OCI-LY3 (cell line): Measurements from ENCODE around the gene MRTFA.

Source experiments
- EZH2phosphoT487 ChIP-seq: fragments of 200-600 bp; shearing (Covaris generic); IDR thresholded peaks from 2 replicates; pipeline ENCODE4 v1.6.1; 2018; ENCODE audit warnings: antibody characterized with exemption, mixed run types, low read depth
- TF ChIP-seq, protein P1 (sequence below): fragments of 200-600, 300-600 bp; sonication (generic); IDR thresholded peaks from 2 replicates; pipeline ENCODE4 v1.5.1; 2014; ENCODE audit warnings: antibody characterized with exemption, low read length, low read depth

DNA sequence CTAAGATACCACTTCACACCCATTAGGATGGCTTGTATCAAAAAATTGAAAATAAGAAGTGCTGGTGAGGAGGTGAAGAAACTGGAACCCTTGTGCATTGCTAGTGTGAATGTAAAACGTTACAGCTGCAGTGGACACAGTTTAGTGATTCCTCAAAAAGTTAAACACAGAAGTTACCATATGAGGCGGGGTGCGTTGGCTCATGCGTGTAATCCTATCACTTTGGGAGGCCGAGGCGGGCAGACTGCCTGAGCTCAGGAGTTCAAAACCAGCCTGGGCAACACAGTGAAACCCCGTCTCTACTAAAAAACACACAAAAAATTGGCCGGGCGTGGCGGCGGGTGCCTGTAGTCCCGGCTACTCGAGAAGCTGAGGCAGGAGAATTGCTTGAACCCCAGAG is 222.6 kb downstream of the MRTFA start:
- no peak for TF ChIP-seq EZH2phosphoT487
- TF ChIP-seq, protein P1, sequence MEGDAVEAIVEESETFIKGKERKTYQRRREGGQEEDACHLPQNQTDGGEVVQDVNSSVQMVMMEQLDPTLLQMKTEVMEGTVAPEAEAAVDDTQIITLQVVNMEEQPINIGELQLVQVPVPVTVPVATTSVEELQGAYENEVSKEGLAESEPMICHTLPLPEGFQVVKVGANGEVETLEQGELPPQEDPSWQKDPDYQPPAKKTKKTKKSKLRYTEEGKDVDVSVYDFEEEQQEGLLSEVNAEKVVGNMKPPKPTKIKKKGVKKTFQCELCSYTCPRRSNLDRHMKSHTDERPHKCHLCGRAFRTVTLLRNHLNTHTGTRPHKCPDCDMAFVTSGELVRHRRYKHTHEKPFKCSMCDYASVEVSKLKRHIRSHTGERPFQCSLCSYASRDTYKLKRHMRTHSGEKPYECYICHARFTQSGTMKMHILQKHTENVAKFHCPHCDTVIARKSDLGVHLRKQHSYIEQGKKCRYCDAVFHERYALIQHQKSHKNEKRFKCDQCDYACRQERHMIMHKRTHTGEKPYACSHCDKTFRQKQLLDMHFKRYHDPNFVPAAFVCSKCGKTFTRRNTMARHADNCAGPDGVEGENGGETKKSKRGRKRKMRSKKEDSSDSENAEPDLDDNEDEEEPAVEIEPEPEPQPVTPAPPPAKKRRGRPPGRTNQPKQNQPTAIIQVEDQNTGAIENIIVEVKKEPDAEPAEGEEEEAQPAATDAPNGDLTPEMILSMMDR, result no peak
